NCI-H748 treated with DMSO at 0.1 percent for 48 hours (cell line): ENCODE measurements around the gene MRPL23.

Experiments
- DNase-seq: peaks from one replicate; lab custom pipeline; 2025; lab: John Stamatoyannopoulos, UW

Gene MRPL23

GRCh38 chr11:1921574-1922141 is 25.5 kb upstream of the MRPL23 start:
- no peak for DNase-seq

DNA sequence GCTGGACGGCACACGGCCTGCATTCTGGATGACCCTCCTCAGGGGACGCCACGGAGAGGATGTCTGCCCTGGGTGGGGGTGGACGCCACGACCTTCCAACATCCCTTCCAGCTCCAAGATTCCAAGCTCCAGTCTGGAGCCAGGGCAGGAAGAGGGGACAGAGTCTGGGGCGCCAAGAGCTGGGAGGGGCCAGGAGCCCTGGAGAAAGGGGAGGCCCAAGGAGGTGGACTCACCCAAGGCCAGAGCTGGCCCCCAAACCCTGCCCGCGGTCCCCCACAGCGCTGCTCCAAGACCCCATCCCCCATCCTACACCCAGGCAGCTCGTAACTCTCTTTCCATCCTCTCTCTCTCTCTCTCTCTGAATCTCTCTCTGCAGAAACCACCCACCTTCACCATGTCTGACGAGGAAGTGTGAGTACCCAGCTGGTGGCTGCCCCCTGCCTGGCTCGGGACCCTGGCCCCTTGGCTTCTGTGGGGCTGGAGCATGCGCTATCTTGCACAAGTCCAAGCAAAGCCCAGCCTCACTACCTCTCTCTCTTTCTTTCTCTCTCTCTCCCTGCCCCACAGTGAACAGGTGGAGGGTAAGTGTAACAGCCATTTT is 24.6 kb upstream of the MRPL23 start:
- DNase-seq: no peak

- DNase-seq: no peak
These were observed 23.8 kb upstream of the MRPL23 start for GRCh38 chr11:1923201-1923956.

DNA sequence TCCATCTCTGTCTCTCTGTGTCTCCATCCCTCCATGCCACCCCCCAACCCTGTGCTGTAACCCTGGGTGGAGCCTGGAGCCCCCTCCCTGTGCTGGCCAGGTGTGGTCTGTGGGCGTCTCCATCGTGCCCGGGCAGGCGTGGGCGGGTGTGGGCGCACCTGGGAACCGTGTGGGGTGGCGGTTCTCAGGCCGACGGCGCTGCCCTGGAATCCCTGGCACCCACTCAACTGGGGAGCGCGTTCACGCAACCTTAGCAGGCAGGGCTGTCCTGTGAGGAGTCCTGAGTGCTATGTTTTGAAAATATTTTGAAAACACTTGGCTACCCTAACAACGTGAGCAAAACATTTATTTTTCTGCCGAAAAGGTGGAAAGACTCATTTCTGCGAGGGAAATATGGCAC is 23.0 kb upstream of the MRPL23 start:
- DNase-seq: no peak

- no peak for DNase-seq
These were observed 22.3 kb upstream of the MRPL23 start for GRCh38 chr11:1924646-1925372.

- DNase-seq: no peak
These were observed 21.6 kb upstream of the MRPL23 start for GRCh38 chr11:1925373-1926155.

DNA sequence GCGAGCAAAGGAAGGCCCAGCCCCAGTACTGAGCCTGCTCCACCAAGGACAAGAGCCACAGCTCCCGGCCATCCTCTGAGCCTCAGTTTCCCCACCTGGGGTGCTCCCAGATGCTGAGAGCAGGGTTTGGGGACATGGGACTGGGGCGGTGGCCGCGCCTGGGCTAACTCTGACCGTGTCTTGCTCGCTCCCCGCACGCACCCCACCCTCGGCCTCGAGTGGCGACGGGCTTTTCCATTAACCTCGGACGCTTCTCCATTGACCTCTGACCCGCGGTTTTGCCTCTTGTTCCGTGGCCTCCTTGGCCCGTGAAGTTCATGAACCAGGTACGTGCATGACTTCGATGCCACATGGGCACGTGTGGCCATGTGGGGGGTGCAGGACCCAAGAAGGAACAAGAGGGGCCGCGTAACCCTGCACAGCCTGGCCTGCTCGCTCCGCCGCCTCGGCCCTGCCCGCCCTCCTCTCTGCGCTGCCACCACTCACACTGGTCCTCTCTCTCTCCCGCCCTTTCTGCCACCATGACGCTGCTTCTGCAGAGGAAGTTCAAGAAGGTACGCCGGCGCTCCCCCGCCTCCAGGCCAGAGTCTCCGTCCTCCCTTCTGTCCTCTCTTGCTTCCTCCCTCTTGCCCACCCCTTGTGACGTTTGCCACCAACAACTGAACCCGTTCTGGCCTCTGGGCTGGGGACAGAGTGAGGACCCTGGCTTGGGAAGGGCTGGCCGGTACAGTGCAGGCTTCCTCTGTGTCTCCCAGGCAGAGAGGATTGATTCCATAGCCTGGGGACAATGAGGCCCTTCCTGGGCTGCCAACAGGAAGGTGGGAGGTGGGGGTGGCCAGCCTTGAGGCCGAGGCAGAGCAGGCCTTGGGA is 20.7 kb upstream of the MRPL23 start:
- DNase-seq: no peak

- no peak for DNase-seq
These were observed 19.9 kb upstream of the MRPL23 start for GRCh38 chr11:1927026-1927847.

- no peak for DNase-seq
These were observed 19.2 kb upstream of the MRPL23 start for GRCh38 chr11:1927848-1928469.

GRCh38 chr11:1928470-1928890 is 18.7 kb upstream of the MRPL23 start:
- DNase-seq: no peak

GRCh38 chr11:1928891-1929541 is 18.1 kb upstream of the MRPL23 start:
- no peak for DNase-seq

DNA sequence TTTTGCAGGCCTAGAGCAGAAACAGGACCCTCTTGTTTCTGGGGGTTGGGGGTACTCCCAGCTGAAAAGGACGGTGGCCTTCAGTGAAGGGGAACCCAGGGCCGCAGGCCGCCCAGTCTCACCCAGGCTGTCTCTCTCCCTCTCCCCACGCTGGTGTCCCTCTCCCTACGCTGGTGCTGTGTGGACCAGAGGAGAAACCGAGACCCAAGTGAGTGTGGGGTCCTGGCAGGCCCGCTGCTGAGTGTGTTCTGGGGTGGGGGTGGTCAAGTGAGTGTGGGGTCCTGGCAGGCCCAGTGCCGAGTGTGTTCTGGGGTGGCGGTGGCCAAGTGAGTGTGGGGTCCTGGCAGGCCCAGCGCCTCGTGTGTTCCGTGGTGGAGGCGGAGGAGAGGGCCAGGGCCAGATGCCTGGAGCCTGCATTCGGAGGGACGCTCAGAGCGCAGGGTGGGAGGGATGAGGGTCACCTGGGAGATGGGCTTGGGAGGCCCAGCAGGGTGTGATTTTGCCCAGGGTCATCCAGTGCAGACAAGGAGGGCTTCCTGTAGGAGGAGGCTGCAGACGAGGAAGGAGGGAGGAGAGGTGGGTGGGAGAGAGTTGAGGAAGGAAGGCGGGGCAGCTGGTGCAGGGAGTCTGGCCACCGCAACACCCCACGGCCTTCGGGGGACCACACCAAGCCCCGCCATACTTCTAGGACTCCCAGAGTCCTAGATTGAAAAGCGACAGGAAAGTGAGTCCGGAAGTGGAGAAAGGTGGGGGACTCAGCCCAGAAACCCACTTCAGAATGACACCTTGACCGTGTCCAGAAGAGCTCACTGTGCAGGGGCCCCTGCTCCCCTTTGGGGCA is 17.3 kb upstream of the MRPL23 start:
- no peak for DNase-seq

DNA sequence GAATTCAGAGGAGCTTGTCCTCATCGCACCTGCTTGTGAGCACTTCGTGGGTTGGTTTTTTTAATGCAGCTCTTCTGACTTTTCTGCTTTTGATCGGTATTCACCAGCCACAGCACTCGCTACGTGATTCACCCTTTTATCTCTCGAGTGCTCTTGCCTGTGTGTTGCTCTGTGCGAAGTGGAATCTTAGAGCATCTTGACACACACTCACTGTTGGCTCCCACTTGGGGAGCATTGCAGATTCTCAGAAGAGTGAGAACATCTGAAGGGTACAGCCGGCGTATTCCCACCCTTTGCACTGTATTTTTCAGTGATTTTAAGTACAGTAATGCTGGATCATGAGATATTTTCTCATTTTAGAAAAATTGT is 16.7 kb upstream of the MRPL23 start:
- DNase-seq: no peak

DNA sequence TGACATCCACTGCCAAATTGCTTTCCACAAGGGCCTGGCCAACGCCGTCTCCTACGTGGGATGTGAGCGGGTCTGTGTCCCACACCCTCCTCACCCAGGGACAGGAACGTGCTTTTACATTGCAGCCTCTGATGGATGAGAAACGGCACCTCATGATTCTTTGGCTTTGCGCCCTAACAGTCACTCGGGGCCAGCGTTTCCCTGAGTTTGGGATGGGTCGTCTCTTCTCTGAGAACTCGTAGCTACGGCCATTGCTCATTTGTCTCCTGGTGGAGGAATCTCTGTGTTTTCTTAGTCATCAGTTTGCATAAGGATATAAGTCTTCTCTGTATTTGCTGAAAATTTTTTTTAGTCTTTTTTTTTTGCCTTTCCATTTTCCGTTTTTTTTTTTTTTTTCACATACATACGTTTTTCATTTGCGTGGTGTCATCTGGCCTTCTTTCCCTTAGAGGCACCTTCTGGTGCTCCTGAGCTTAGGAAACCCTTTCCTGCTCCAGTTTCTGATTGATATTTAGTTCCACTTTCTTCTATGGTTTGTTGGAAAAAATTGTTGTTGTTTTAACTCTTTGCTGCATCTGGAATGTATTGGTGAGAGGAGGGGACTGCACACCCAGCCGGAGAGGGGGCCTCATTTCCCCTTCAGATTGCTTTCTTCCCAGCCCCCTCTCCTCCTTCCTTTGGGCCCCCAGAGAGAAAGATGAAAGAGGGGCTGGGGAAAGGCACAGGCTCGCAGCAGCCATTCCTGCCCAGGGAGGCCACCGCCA is 15.6 kb upstream of the MRPL23 start:
- no peak for DNase-seq

DNA sequence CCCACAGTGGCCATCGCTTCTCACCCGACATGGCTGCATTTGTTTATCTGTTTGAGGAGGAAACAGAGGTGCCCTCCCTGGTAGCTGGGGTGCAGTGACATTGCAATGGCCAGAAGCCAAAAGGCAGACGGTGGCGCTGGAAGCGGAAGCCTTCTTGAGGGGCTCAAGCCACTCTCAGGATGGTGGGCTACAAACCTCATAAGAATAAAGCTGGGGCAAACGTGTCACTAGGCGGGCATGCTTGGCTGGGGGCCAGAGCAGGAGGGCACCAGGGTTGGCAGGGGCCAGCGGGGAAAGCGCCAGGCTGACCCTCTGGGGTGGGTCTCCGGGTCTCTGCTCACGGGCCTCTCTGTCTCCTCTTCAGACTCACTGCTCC is 15.0 kb upstream of the MRPL23 start:
- no peak for DNase-seq

DNA sequence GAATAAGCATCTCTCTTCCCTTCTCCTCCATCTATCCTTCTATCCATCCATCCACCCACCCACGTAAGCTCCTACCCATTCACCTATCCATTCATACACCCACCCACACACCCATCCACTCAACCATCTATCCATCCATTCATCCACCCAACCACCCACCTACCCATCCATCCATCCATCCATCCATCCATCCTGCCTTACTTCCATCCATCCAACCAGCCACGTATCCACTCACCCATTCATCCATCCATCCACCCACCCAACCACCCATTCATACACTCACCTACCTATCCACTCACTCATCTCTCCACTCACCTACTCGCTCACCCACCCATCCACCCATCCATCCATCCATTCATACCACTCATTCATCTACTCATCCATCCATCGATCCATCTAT is 14.5 kb upstream of the MRPL23 start:
- no peak for DNase-seq
